ENCODE data around the gene SNAPC5.
"Not testable (repeated sequence)": the region's sequence is repeated elsewhere in the genome, so short reads cannot be mapped to it uniquely, and the experiment has no call there.

The SNAPC5 gene

GRCh38 chr15:66477011-66477410, 20.6 kb downstream of the SNAPC5 start:
- no peak for DNase-seq (ENCODE audit: extremely low read depth, low read depth)
- TF ChIP-seq CTCF (IDR thresholded peaks at IDR 0.05; ENCODE audit: low read depth, low read length): no peak

GRCh38 chr15:66476535-66476934, 21.0 kb downstream of the SNAPC5 start:
- no peak for TF ChIP-seq CTCF (IDR thresholded peaks at IDR 0.05; ENCODE audit: low read depth, low read length)
- DNase-seq (ENCODE audit: extremely low read depth, low read depth): no peak

GRCh38 chr15:66474963-66475362, 22.6 kb downstream of the SNAPC5 start:
- no peak for TF ChIP-seq CTCF (IDR thresholded peaks at IDR 0.05; ENCODE audit: low read depth, low read length)

GRCh38 chr15:66474135-66474534, 23.4 kb downstream of the SNAPC5 start:
- TF ChIP-seq CTCF (IDR thresholded peaks at IDR 0.05; ENCODE audit: low read depth, low read length): no peak
- DNase-seq (ENCODE audit: extremely low read depth, low read depth): no peak

More at GRCh38 chr15:66474963-66475362, 22.6 kb downstream of the SNAPC5 start:
- DNase-seq (ENCODE audit: extremely low read depth, low read depth): no peak

- TF ChIP-seq CTCF (IDR thresholded peaks at IDR 0.05; ENCODE audit: low read depth, low read length): no peak
- peak; percentile 14 for DNase-seq (ENCODE audit: extremely low read depth, low read depth)
Observed at GRCh38 chr15:66472176-66472999, 25.2 kb downstream of the SNAPC5 start.

- not testable (repeated sequence) for DNase-seq (ENCODE audit: extremely low read depth, low read depth)
Observed at GRCh38 chr15:66470825-66471224, 26.7 kb downstream of the SNAPC5 start.

GRCh38 chr15:66467162-66468040, 30.2 kb downstream of the SNAPC5 start:
- not testable (repeated sequence) for DNase-seq (ENCODE audit: extremely low read depth, low read depth)

GRCh38 chr15:66465294-66465693, 32.3 kb downstream of the SNAPC5 start:
- DNase-seq (ENCODE audit: extremely low read depth, low read depth): not testable (repeated sequence)
